MM.1S (cell line): ENCODE measurements around the gene B3GAT3.

Source experiments
- DNase-seq: peaks from one replicate; pipeline ENCODE4 v3.0.0-alpha.2; 2015
- H2AFZ ChIP-seq: fragments of 300-600 bp; sonication (generic); 2 replicates; pipeline ENCODE4 v1.6.0; 2016; ENCODE audit warnings: antibody characterized with exemption, low read length
- H3F3A ChIP-seq: fragments of 300-600 bp; sonication (generic); 2 replicates; pipeline ENCODE4 v1.6.1; 2016; ENCODE audit warnings: mild to moderate bottlenecking, antibody characterized with exemption, low read length, moderate library complexity, mixed read lengths; ENCODE audit not compliant: insufficient read depth
- H3K27ac ChIP-seq: fragments of 300-600 bp; sonication (generic); 2 replicates; pipeline ENCODE4 v1.5.1; 2016; ENCODE audit warnings: mild to moderate bottlenecking, low read length
- H3K27me3 ChIP-seq: fragments of 300-600 bp; sonication (generic); replicated peaks from 2 replicates; pipeline ENCODE4 v1.6.0; 2016; ENCODE audit warnings: low read length; ENCODE audit not compliant: insufficient read depth
- H3K36me3 ChIP-seq: fragments of 300-600 bp; sonication (generic); replicated peaks from 2 replicates; pipeline ENCODE4 v1.6.1; 2016; ENCODE audit warnings: mild to moderate bottlenecking, low read length, mixed read lengths; ENCODE audit not compliant: insufficient read depth
- H3K4me1 ChIP-seq: fragments of 300-600 bp; sonication (generic); 2 replicates; pipeline ENCODE4 v1.6.1; 2016; ENCODE audit warnings: low read length, mixed read lengths
- H3K4me2 ChIP-seq: fragments of 300-600 bp; sonication (generic); 2 replicates; pipeline ENCODE4 v1.6.0; 2016; ENCODE audit warnings: low read depth, low read length
- H3K4me3 ChIP-seq: fragments of 300-600 bp; sonication (generic); 2 replicates; pipeline ENCODE4 v1.5.1; 2016; ENCODE audit warnings: low read length, mixed read lengths
- H3K79me2 ChIP-seq: fragments of 300-600 bp; sonication (generic); 2 replicates; pipeline ENCODE4 v1.6.1; 2016; ENCODE audit warnings: mixed run types, low read length, mixed read lengths
- H3K9ac ChIP-seq: fragments of 300-600 bp; sonication (generic); 2 replicates; pipeline ENCODE4 v1.6.1; 2016; ENCODE audit warnings: low read length, mixed read lengths
- H3K9me2 ChIP-seq: fragments of 300-600 bp; sonication (generic); replicated peaks from 2 replicates; pipeline ENCODE4 v1.6.1; 2016; ENCODE audit warnings: mild to moderate bottlenecking, low read length, mixed read lengths; ENCODE audit not compliant: insufficient read depth
- H3K9me3 ChIP-seq: fragments of 300-600 bp; sonication (generic); replicated peaks from 2 replicates; pipeline ENCODE4 v1.6.1; 2016; ENCODE audit warnings: mild to moderate bottlenecking, low read length, mixed read lengths; ENCODE audit not compliant: insufficient read depth
- H4K20me1 ChIP-seq: fragments of 300-600 bp; sonication (generic); 2 replicates; pipeline ENCODE4 v1.6.1; 2016; ENCODE audit warnings: mild to moderate bottlenecking, low read length, moderate library complexity, mixed read lengths; ENCODE audit not compliant: insufficient read depth
- EZH2 ChIP-seq: fragments of 300-600 bp; sonication (generic); optimal IDR thresholded peaks from 2 replicates; pipeline ENCODE3; 2017; ENCODE audit warnings: low read depth, mild to moderate bottlenecking, antibody characterized with exemption, low read length, mixed read lengths
- EZH2phosphoT487 ChIP-seq: fragments of 300-600 bp; sonication (generic); IDR thresholded peaks from 2 replicates; pipeline ENCODE4 v1.6.1; 2018; ENCODE audit warnings: antibody characterized with exemption, low read length
- TF ChIP-seq, protein P1 (sequence below): fragments of 300-600 bp; sonication (generic); IDR thresholded peaks from 2 replicates; pipeline ENCODE4 v1.5.1; 2016; ENCODE audit warnings: antibody characterized with exemption, low read length, mixed read lengths

B3GAT3 gene

DNA sequence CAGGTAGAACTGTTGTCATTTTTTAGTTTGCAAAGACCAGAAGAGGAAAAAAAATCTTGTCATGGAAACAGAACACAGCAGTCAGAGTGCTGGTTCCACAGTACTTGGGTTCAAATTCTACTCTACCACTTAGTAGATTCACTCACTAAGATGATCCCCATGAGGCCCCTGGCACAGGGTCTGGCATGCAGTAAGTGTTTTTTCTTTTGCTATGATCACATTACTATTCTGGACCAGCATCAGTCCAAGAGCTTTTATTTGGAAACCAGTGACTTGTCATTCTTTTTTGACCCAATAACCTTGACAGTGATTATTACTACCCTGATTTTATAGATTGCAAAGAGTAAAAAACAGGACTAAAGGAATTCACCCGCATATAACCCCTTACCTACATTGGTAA, 52.2 kb downstream of the B3GAT3 start:
- Histone ChIP-seq H3K27me3 (no peaks in the 10 kb centered on the region), H3K9ac (no peak overlapping the region), H3K4me3 (no peak overlapping the region), H3K9me2 (no peaks in the 10 kb centered on the region), H3K36me3 (peaks cover 16% of the 10 kb centered on the region), H3K79me2 (peaks cover 91% of the 10 kb centered on the region), H3K27ac (no peak overlapping the region), H3K4me1 (peaks cover 11% of the 10 kb centered on the region), H4K20me1 (no peaks in the 10 kb centered on the region), H3F3A (peaks cover 10% of the 10 kb centered on the region; the same call in 1 of the 2 replicates), H3K4me2 (no peak overlapping the region), H2AFZ (no peak overlapping the region), H3K9me3 (no peaks in the 10 kb centered on the region)
- TF ChIP-seq EZH2 (no peak), EZH2phosphoT487 (no peak)
- TF ChIP-seq, protein P1, sequence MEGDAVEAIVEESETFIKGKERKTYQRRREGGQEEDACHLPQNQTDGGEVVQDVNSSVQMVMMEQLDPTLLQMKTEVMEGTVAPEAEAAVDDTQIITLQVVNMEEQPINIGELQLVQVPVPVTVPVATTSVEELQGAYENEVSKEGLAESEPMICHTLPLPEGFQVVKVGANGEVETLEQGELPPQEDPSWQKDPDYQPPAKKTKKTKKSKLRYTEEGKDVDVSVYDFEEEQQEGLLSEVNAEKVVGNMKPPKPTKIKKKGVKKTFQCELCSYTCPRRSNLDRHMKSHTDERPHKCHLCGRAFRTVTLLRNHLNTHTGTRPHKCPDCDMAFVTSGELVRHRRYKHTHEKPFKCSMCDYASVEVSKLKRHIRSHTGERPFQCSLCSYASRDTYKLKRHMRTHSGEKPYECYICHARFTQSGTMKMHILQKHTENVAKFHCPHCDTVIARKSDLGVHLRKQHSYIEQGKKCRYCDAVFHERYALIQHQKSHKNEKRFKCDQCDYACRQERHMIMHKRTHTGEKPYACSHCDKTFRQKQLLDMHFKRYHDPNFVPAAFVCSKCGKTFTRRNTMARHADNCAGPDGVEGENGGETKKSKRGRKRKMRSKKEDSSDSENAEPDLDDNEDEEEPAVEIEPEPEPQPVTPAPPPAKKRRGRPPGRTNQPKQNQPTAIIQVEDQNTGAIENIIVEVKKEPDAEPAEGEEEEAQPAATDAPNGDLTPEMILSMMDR: no peak
- DNase-seq: no peak

- H3K9ac ChIP-seq: no peak overlapping the region
- no peaks in the 10 kb centered on the region for H3K27me3 ChIP-seq
- 0 out of 2 replicates have a peak, but pooled peaks cover 5% of the 10 kb centered on the region for H4K20me1 ChIP-seq
- no peak overlapping the region for H3K4me2 ChIP-seq
- no peaks in the 10 kb centered on the region for H3K9me2 ChIP-seq
- peaks cover 6% of the 10 kb centered on the region for H3K4me1 ChIP-seq
- H3K4me3 ChIP-seq: no peak overlapping the region
- H3K79me2 ChIP-seq: peaks cover 94% of the 10 kb centered on the region
- H3K27ac ChIP-seq: no peak overlapping the region
- H3K36me3 ChIP-seq: peaks cover 23% of the 10 kb centered on the region
- no peak overlapping the region for H2AFZ ChIP-seq
- no peaks in the 10 kb centered on the region for H3K9me3 ChIP-seq
- DNase-seq: no peak
- TF ChIP-seq, protein P1: no peak
- no peak for TF ChIP-seq EZH2
- no peak for TF ChIP-seq EZH2phosphoT487
- peaks cover 14% of the 10 kb centered on the region for H3F3A ChIP-seq
These were observed 54.7 kb downstream of the B3GAT3 start for GRCh38 chr11:62567018-62567633.

GRCh38 chr11:62566247-62566646, 55.5 kb downstream of the B3GAT3 start:
- Histone ChIP-seq H3K4me2 (no peak overlapping the region), H3K27me3 (no peaks in the 10 kb centered on the region), H2AFZ (no peak overlapping the region), H3F3A (peaks cover 17% of the 10 kb centered on the region), H3K9ac (no peak overlapping the region), H3K79me2 (peaks cover 90% of the 10 kb centered on the region), H3K27ac (no peak overlapping the region), H3K9me3 (no peaks in the 10 kb centered on the region), H3K4me1 (no peaks in the 10 kb centered on the region), H3K36me3 (peaks cover 20% of the 10 kb centered on the region), H3K4me3 (no peak overlapping the region), H3K9me2 (no peaks in the 10 kb centered on the region), H4K20me1 (0 out of 2 replicates have a peak, but pooled peaks cover 5% of the 10 kb centered on the region)
- no peak for DNase-seq
- TF ChIP-seq EZH2: no peak
- TF ChIP-seq, protein P1: no peak
- no peak for TF ChIP-seq EZH2phosphoT487
